Prostate gland (tissue), 2 donors: ENCODE results near the gene ZSCAN21.

Experiments used
- POLR2A ChIP-seq: fragments of 450-650 bp; IDR thresholded peaks from one replicate; pipeline ENCODE4 v1.6.1; 2016; ENCODE audit warnings: antibody characterized with exemption, mild to moderate bottlenecking
- TF ChIP-seq, protein P1 (sequence below), 4 experiments: fragments of 200-600 bp in 2 of 4; fragments of 450-650 bp in 2 of 4; sonication (generic) in 2 of 4; IDR thresholded peaks; 1 replicate in 3 of 4; 2 replicates in 1 of 4; pipeline ENCODE4 v1.5.1; 2016 to 2019; ENCODE audit warnings: antibody characterized with exemption in 4 of 4, mild to moderate bottlenecking in 2 of 4, moderate library complexity in 2 of 4

GRCh38 chr7:100074841-100075240 lies 25.3 kb downstream of the ZSCAN21 start:
- TF ChIP-seq, protein P1, sequence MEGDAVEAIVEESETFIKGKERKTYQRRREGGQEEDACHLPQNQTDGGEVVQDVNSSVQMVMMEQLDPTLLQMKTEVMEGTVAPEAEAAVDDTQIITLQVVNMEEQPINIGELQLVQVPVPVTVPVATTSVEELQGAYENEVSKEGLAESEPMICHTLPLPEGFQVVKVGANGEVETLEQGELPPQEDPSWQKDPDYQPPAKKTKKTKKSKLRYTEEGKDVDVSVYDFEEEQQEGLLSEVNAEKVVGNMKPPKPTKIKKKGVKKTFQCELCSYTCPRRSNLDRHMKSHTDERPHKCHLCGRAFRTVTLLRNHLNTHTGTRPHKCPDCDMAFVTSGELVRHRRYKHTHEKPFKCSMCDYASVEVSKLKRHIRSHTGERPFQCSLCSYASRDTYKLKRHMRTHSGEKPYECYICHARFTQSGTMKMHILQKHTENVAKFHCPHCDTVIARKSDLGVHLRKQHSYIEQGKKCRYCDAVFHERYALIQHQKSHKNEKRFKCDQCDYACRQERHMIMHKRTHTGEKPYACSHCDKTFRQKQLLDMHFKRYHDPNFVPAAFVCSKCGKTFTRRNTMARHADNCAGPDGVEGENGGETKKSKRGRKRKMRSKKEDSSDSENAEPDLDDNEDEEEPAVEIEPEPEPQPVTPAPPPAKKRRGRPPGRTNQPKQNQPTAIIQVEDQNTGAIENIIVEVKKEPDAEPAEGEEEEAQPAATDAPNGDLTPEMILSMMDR (IDR thresholded peaks at IDR 0.05): no peak
- no peak for TF ChIP-seq POLR2A
